22Rv1 (cell line): ENCODE results near the gene MPRIP.

Experiments used
- H3K27ac ChIP-seq: fragments of 450-650 bp; 2 replicates; pipeline ENCODE4 v1.5.1; 2017
- ZFX ChIP-seq: fragments of 450-650 bp; IDR thresholded peaks from 2 replicates; pipeline ENCODE4 v1.6.1; 2017; ENCODE audit warnings: antibody characterized with exemption, borderline replicate concordance
- TF ChIP-seq, protein P1 (sequence below): fragments of 450-650 bp; IDR thresholded peaks from 2 replicates; pipeline ENCODE4 v1.5.1; 2017; ENCODE audit warnings: mild to moderate bottlenecking

The MPRIP gene

DNA sequence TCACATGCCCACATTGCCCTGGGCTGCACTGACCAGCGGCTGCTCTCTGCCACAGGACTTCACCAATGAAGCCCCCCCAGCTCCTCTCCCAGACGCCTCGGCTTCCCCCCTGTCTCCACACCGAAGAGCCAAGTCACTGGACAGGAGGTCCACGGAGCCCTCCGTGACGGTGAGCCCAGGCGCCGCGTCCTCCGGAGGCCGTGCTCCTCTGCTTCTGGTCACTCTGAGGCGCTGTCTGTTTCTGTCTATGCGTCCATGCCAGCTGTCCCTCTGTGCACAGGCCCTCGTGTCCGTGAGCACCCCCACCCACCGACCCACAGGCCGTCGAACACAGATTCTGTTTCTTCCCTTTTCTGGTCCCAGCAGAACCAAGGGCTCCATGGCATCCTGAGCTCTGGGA lies 101.2 kb downstream of the MPRIP start:
- H3K27ac ChIP-seq: no peak overlapping the region
- TF ChIP-seq, protein P1, sequence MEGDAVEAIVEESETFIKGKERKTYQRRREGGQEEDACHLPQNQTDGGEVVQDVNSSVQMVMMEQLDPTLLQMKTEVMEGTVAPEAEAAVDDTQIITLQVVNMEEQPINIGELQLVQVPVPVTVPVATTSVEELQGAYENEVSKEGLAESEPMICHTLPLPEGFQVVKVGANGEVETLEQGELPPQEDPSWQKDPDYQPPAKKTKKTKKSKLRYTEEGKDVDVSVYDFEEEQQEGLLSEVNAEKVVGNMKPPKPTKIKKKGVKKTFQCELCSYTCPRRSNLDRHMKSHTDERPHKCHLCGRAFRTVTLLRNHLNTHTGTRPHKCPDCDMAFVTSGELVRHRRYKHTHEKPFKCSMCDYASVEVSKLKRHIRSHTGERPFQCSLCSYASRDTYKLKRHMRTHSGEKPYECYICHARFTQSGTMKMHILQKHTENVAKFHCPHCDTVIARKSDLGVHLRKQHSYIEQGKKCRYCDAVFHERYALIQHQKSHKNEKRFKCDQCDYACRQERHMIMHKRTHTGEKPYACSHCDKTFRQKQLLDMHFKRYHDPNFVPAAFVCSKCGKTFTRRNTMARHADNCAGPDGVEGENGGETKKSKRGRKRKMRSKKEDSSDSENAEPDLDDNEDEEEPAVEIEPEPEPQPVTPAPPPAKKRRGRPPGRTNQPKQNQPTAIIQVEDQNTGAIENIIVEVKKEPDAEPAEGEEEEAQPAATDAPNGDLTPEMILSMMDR: no peak

DNA sequence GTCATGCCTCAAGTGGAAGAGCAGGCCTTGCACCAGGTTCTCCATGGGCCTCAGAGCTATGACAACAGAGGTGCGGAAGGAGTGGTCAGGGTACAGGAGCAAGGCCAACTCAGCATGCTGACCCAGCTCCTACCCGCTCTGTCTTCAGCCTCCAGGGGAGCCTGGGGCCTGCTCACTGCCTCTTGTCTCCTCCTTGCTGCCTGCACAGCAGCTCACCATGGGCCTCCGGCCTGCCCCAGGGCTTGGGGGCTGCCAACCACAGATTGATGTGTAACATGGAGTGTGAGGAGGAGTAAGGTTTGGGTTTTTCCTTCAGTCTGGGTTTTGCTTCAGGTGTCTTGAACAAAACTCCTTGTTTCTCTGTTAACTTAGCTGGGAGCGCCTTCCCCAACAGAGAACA lies 101.8 kb downstream of the MPRIP start:
- no peak for TF ChIP-seq ZFX
- TF ChIP-seq, protein P1: no peak
- no peak overlapping the region for H3K27ac ChIP-seq

DNA sequence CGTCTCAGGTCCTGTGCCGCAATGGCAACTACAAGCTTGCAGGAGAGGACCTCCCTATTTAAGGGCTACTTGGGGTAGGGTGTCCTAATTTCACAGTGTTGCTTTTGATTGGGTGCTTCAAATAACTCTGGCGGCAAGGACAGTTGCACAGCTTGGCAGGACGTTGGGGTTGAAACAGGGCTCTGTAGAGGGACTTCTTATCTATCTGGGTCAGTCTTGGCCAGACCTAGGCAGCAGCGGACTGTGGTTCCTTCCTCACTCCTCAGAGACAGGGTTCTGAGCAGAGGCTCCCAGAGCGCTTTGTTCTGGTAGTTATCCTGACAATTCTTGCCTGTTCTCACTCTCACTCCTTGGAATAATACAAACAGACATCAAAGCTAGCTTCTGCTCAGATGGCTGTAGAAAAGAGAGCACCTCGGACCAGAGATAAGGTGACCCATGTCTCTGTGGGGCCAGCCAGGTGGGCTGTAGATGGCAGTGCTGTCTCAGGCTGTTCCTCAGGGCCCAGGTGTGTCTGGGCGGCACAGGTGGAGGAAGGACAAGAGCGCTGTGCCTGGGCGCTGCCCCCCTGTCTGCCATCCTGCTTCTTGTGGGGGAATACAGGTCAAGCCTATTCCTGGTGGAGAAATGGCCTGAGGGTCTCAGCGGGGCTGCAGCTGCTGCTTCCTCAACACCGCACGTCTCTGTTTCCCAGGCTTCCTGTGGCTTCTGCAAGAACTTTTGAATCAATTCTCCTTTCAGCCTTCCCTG lies 102.8 kb downstream of the MPRIP start:
- H3K27ac ChIP-seq: no peak overlapping the region
- TF ChIP-seq ZFX: no peak
- TF ChIP-seq, protein P1: no peak

DNA sequence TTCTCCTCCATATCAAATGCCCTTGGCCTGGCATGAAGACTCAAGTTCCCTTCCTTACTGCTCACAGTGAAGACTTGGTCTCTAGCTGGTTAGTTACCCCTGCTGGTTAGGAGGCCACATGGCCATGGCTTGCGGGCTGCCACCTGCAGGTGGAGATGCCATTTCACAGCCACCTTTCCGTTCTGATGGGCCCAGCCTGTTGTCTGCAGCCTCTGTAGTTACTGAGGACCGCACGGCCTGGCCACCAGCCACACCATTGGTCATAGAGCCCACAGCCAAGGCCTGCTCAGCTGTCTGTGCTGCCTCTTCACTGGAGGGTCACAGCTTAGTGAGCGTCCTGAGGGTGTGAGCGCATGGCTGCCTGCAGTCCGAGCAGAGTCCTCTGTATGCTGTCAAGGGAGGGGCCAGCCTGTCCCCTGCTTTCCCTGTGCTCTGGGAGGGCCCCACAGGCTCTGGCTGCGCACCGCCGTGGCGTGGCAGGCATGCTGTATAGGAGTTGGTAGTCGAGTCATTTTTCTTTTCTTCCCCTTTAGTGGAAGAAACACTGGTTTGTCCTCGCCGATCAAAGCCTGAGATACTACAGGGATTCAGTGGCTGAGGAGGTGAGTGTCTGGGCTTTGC lies 104.6 kb downstream of the MPRIP start:
- no peak overlapping the region for H3K27ac ChIP-seq
- TF ChIP-seq, protein P1: peak; percentile 49
- TF ChIP-seq ZFX: no peak

DNA sequence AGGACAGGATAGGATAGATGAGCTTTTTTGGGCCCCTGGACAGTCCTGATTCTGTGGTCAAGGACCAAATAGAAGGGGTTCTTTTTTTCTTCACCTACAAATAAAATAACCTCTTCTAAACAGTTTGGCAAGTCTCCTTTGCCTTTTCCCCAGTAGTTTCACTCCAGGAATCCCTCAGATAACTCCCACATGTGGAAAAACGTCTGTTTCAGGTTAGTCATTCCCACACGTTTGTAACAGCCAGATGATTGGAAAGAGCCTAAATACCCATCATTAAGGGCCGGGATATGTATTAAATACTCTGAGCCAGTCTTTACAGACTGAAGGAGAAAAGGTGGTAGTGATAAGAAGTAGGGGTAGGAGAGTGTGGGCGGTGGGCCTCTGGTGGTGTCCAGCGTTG lies 105.6 kb downstream of the MPRIP start:
- no peak for TF ChIP-seq ZFX
- TF ChIP-seq, protein P1: no peak
- H3K27ac ChIP-seq: no peak overlapping the region

DNA sequence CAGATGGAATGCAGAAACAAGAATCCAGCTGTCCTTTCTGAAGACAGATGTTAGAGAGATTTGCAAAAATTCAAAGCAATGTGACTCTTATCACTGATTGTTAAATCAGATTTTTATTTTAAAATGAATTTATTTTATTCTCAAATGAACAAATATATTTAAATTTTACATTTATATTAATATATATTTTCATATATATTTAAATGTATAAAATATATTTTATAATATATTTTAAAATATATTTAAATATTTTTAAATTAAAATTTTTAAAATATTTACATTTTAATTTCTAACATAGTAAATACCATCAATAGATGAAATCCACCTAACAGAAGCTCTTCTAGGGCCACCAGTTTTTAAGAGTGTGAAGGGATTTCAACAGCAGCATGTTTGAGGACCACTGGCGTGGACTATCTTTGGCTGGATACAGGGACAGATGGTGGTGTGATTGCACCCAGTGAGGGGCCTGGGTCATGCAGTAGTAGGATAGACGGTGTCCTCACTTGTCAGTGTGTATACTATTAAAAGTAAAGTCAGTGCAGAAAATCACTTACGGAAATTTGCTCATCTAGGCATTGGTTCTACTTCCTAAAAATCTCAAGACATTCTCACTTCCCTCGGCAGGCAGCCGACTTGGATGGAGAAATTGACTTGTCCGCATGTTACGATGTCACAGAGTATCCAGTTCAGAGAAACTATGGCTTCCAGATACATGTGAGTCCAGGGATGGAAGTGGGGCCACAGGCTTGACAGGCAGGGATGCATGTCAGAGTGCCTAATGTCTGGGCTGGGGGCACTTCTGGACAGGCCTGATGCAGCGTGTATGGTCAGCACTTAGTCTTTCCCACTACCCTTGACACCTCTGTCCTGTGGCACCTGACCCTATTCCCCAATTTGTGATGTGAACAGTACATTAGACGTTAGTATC lies 107.5 kb downstream of the MPRIP start:
- no peak overlapping the region for H3K27ac ChIP-seq
- TF ChIP-seq, protein P1: no peak
- no peak for TF ChIP-seq ZFX

DNA sequence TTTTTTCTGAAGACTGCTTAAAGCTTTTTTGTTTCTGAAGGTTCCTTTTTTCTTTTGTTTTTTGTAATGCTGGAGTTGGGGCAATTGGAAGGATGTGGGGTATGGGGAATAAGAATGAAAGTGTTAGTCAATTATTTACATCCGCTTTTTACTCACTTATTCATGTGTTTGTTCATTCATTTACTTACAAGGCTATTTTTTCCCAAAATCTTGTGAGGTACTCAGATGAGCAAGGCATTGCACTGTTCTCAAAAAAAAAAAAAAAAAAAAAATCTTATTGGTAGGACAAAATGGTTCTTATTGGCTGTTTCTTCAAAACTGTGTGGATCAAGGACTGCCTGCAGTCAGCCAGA lies 108.2 kb downstream of the MPRIP start:
- no peak for TF ChIP-seq ZFX
- TF ChIP-seq, protein P1: no peak
- H3K27ac ChIP-seq: no peak overlapping the region
